Activated CD8-positive, alpha-beta memory T cell treated with anti-CD3 and anti-CD28 coated beads for 24 hours (primary cell): ENCODE results near the gene COL4A3.
"Not testable (repeated sequence)": the region's sequence is repeated elsewhere in the genome, so short reads cannot be mapped to it uniquely, and the experiment has no call there.

Experiments used
- DNase-seq: peaks from one replicate; pipeline ENCODE4 v3.0.0-alpha.2; 2020

The COL4A3 gene

DNA sequence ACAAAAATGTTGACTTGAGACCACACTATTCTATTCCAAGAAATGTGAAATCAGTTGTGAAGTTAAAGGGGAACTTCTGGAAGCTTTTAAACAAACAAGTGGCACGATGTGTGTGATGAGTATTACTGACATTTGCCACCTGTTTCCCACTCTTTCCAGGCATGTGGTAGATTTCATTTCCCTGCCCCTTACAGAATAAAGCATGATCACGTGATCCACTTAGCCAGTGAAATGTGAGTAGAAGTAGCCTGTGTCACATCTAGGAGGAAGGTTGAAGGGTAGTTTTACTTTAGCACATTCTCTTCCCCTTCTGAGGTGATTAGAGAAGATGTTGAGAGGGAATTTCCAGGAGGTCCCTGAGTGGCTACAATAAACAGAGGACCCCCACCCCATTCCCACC is 4.3 kb upstream of the COL4A3 start:
- no peak for DNase-seq

DNA sequence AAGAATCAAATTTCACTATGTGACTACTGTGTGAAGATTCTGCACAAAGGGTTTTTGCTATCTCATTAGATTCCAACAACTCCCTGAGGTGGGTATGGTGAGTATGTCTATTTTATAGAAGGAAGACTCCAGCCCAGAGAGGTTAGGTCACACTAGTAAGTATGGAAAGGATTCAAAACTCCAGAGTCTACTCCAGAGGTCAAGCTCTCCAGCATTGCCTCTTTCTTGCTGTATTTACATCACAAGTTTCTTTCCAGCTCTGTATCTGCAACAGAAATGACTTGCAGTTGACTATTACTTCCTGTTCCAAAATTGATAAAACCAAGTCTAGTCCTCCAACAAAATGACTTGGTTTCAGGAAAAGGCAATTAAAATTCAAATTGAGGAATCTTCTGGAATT is 2.5 kb upstream of the COL4A3 start:
- DNase-seq, result no peak

DNA sequence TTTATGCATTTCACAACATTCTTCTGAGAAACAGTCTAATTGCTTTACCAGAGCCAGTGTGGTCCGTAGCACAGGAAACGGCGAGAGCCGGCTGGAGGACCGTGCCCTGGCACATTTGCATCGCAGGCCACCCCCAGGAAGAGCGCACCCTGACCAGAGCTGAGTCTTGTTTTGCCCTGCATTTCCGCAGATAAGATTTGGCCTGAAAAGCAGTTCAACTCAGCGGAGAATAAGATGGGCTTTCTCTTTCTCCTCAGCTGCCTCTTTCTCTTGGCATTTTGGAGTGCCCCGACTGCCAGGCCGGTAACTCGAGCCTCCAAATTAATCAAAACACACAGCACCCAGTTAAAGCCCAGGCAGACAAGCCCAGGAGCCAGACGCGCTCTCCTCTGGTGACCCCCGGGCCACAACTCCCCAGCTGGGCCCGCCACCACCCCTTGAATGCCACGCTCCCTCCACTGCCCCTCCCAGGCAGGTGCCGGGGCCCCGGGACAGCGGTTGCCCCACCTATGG is 883 bp upstream of the COL4A3 start:
- DNase-seq, result peak; percentile 56

DNA sequence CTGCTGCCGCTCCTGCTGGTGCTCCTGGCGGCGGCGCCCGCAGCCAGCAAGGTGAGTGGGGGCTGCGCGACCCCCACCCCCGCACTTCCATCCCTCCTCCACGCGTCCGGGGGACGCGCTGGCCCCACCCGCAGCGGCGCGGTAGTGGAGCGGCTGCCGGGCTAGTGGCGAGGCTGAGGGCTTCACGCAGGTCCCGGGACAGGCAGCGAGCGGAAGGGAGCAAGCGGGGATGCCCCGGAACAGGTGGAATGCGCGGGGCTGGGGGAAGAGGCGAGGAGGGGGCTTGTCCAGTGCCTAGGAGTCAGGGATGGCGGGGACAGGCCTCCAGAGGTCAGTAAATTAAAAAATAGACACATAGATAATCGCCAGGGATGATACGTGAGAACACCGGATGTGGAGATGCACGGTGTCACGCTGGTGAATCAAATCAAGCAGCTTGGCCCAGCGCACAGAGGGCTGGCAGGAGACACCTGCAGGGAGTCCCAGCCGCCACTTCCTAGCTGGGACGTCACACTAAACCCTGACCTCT is 403 bp downstream of the COL4A3 start:
- no peak for DNase-seq

DNA sequence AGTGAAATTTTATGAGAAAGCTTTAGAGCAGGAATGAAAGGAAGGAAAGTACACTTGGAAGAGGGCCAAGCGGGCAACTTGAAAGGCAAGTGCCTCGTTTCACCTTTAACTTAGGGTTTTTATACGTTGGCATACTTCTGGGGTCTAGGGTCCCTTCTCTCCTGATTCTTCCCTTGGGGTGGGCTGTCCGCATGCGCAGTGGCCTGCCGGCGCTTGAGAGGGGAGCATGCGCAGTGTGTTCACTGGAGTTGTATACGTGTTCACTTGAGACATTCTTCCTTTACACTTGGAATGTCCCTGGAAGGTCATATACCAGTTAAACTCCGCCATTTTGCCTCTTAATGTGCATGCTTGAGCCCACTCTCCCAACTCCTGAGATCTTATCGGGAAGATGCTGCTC is 7.4 kb downstream of the COL4A3 start:
- not testable (repeated sequence) for DNase-seq

DNA sequence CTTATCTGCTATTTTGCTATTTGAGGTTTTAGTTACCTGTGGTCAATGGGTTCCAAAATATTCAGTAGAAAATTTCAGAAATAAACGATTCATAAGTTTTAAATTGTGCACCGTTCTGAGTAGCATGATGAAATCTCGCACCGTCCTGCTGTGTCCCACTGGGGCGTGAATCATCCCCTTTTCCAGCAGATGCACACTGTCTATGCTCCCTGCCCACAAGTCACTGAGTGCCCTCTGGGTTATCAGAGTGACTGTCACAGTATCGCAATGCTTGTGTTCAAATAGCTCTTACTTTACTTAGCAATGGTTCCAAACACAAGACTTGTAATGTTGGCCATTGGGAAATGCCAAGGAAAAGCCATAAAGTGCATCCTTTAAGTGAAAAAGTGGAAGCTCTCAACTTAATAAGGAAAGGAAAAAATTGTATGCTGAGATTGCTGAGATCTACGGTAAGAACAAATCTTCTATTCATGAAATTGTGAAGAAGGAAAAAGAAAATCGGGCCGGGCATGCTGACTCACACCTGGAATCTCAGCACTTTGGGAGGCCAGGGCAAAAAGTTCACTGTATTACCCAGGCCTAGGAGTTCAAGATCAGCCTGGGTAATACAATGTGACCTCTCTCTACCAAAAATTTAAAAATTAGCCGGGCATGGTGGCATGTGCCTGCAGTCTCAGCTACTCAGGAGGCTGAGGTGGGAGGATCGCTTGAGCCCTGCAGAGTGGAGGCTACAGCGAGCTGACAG is 13.3 kb downstream of the COL4A3 start:
- no peak for DNase-seq

DNA sequence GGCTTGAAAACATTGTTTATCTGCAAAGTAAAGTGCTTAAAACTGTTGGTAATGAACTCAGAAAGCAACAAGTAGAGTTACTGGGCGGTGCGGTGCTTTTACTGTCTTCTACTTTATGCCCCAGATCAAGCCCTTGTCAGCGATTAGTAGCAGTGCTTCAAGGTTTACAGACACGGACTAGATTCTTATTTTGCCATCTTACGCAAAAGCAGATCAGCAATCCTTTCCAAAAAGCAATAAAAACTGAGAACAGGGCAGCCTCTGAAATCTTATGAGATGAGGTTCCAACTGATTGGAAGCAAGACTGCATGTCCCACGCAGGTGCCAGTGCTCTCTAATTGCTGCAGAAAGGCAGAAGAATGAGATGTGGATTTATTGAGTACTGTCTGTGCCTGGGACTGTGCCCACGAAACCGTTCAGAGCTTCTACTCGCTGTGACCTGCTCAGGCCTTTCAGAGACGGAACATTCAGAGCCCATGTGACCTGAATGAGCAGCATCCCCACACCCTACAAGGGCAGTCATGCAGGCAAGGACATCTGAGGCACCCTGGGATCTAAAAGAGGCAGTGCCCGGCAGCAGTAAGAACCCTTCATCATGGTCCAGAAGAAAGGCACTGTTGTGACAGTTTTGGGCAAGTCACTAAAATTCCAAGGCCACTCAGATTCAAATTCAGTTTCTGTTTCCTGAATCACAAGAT is 15.7 kb downstream of the COL4A3 start:
- DNase-seq, result no peak

DNA sequence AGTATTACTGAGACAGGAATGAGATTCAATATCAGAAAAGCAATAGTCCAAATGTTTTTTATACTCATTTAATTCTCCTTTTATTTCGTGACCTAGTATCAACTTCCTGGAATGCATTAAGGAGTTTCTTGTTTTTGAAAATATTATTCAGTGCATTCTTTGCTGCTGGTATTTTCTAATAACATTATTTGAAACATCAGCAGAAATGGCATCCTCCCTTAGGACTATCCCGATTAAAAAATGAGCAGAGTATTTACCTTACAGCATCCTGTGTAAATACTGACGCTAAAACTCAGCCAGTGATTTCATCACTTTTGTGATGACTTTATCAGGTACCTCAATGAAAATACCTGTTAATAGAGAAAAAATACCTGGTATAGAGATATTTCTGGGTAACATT is 16.3 kb downstream of the COL4A3 start:
- no peak for DNase-seq

DNA sequence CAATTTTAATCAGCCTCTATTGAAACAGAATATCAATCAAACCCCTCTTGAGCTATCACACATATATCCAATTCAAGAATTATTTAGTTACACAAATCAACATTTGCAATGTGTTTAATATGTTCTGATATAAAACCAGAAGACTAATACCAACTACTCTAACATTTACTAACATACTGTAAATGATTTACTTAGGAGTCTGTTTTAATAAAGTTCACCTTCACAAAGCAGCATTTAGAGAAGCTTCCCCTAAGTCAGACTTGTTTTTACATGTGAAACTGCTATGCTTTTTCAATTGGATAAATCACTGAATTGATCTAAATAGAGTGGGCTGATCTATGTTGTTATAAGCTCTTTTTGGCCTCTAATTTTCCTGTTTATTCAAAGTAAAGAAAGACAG is 18.3 kb downstream of the COL4A3 start:
- no peak for DNase-seq

DNA sequence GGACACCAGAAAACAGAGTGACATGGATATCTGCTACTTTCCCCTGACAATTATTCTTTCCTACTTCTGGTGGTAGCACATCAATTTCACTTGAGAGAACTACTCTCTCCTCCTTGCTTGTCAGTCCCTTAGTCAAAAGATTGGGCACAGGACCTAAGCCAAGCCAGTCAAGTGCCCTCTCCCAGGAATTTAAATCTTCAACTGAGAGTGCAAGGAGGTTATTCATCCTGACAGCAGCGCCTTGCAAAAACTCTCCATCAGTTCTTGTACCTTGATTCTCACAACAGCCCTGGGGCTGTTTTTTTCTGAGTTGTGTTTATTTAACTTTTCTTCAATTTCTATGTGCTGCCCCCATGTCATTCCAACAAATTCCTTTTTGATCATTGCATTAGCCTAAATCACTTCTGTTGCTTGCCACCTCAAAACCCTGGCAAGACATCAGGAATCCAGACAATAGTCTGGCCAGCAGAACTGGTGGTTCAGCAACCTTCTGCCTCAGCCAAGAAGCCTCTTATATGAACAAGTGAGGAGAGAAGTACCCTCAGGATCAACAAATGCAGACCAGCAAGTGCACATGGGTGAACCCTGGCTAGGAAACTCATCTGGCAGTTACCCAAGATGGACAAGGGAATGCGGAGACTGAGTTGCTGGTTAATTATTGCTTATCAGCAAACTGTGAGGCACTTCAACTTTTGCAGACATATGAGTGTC is 19.4 kb downstream of the COL4A3 start:
- DNase-seq, result no peak

DNA sequence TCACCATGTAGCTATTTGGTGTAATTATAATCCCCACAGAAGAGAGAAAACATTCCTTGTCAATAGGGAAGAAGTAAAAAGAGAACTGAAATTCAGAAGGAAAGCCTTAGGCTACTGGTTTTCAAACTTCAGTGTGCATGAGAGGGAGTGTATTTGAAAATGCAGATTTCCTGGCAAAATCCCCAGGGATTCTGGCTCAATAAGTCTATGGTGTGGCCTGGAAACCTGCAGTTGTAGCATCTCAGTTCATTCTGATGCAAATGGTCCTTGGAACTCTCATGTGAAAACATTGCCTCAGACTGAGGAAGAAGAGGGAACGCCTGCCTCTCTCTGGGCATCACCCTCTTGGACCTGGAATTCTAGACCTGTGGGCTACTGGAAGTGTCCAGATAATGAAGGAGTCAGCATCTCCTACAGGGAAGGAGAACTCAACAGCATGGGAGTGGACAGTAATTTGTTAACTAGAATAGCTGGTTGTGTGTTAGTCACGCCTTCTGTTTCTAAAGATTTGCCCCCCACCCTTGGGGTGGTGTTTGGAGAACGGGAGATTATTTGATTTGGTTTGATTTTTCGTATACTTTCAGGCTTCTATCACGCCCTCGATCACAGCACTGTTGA is 21.3 kb downstream of the COL4A3 start:
- DNase-seq, result no peak

DNA sequence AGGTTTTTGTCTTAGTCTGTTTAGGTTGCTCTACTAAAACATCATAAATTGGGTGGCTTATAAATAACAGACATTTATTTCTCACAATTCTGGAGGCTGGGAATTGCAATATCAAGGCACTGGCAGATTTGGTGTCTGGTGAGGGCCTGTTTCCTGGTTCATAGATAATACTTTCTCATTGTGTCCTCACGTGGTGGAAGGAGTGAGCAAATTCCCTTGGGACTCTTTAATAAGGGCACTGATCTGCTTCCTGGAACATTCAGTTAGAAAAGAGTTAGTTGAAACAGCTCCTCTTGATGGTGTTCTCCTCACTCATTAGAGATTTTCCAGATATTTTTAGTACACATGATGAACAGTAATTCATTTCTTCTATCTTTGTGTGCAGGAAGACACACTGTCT is 22.3 kb downstream of the COL4A3 start:
- no peak for DNase-seq

DNA sequence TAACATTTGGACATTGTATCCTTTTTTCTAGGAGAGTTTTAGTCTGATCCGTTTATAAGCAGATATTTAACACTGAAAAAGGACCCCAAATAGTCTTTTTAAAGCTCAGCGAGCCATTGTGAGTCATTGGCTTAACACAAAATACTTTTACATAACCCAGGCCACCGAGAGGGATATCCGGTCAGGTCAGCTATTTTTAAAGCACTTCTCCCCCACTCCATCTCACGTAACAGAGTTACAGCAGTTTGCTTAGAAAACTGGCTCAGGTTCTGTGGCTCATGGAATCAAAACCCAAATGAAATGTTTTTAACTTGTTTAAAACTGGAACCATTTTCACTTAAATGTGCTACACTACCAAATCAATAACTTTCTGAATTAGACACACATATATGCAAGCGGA is 23.9 kb downstream of the COL4A3 start:
- no peak for DNase-seq

DNA sequence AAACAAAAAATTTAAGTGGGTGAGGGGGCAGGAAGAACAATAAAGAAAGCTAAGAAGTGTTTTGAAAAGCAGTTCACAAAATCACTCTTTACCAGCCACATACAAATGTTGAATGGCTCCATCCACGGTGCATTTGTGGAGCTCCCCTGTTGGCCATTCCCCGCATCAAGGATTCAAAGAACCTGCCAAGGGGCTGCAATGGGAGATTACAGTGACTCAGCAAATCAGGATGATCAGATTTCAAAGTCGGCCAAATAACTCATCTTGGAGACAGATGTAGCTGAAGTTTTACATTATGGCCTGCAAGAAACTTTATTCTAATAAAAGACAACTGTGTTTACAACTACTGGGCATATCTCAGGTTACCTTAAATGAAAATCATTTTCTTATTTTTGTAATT is 26.9 kb downstream of the COL4A3 start:
- no peak for DNase-seq

DNA sequence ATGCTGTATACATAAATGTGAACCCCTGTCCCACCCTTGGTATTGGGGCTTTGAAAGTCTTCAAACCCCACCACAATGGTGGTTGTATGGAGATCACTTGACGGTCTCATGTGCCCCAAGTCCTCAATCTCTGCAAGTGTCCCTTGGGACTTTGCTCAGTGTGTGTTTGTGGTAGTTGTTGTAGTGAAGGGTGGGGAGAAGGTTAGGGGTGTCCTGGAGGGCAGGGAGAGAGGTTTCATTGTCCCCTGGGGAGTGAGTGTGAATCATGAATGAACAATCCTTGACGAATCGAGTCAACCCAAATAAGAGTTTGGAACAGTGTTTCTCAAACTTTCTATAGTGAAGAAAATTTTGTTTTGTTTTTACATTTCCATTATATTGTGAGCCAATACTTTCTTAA is 28.1 kb downstream of the COL4A3 start:
- DNase-seq, result no peak

DNA sequence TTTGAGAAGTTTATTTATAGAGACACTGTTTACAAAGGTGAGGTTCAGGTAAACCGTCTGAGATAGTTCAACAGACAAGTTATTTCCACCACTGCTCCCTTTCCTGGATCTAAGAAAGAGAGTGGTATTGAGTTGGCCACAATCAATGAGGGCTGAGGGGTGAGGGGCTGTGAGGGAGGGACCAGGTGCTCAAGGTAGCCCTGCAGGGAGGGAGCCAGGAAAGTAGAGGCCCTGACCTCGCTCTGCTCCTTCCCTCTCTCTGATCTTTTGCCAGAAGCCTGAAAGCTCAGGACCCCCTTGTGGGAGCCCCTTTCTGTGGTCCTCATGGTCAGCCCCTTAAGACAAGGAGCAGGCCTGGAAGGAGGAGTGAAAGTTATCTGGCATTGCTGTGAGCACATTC is 29.8 kb downstream of the COL4A3 start:
- no peak for DNase-seq

DNA sequence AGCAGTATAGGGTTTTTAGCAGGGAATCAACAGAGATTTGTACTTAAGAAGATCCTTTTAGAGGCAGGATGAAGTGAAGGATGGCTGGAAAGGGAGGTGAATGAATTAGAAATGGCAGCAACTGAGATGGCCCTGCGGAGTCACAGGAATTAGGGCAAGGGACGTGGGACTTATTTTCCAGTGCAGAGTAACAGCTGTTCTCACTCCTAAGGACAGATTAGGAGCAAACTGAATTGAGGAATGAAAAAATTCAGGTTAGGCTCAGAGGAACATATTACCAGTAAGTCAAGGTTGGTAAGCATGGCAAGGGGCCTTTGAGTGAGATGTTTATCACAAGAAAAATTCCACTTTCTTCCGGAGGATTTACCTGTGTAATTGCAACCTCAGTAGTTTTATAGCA is 34.4 kb downstream of the COL4A3 start:
- DNase-seq, result no peak

DNA sequence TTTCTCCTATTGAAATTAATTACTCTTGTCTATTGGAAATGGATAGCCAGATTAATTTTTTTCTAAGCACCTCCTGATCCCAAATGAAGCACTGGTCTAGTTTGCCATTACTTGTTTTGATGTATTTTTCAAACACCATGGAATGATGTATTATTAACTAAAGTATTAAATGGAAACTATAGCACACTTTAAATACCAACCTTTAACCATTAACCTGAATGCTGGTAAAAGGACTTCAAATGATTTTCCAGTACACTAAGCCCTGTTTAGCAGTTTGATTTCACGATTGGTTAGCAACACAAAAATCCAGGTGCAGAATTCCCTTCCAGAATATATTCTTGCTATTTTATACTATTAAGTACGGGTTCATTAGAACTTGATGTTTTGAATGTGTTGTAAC is 37.3 kb downstream of the COL4A3 start:
- DNase-seq, result no peak

DNA sequence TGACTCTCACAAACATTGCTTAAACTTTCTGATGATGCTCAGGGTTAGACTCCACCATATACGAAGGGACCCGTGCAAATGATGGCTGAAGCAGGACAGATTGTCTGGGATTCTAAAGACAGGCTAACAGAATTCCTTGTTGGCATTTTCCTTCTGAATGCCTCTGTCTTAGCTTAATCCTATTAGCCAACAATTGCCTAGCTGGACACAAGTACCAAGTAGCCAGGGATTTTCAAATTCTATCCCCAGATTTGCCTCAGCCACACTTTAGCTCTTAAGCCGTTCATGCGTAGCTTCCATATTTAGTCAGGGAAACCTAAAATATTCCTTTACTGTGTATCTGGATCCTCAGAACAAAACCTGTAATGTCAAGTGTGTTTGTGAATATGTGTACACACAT is 40.0 kb downstream of the COL4A3 start:
- no peak for DNase-seq

DNA sequence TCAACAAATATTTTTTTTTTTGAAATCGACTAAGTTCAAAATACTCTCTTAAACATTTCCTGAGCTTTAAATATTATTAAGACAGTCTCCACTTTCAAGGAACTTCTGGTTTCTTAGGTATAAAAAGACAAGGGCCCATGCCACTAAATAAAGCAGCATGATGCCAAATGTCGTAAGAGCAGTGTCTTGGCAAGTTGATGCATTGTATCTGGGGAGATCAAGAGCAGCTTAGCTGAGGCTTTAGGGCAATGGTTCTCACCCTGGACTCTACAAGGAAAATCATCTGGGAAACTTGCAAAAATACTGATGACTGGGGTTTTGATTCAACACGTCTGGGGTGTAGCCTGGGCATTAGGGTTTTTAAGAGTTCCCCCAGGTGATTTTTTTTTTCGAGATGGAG is 41.3 kb downstream of the COL4A3 start:
- no peak for DNase-seq

DNA sequence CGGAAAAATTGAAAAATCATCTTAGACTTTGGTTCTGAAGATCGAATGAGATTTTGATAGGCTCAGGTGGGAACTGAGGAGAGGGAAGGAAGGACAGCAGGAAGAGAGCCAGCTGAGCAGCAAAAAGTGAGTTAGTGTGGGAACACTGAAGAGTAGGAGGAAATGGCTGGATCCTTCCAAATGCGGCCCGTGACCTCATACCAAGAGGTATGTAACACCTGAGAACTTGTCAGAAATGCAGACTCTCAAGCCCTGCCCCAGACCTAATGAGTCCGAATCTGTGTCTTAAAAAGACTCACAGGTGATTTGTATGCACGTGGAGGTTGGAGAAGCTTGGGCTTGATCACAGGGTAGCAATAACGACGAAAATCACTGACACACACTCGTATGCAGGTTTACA is 42.0 kb downstream of the COL4A3 start:
- no peak for DNase-seq

DNA sequence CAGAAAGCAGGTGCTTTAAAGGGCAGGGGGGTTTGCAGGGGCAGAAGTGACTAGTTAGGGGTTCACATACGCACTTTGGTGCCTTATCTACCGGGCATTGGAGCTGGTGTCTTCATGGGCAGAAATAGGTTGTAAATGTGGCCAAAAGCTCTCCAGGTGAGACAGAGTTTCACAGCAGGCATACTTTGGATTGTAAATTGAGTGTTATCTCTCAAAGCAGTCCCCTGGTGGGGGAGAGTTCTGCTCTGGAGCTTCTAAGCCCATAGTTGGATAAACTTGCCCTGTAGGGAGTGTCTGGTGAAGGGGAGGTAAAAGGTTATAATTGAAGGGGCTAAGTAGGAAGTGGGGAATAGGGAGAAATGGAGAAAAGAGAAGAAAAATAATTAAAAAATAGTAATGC is 43.1 kb downstream of the COL4A3 start:
- DNase-seq, result no peak

DNA sequence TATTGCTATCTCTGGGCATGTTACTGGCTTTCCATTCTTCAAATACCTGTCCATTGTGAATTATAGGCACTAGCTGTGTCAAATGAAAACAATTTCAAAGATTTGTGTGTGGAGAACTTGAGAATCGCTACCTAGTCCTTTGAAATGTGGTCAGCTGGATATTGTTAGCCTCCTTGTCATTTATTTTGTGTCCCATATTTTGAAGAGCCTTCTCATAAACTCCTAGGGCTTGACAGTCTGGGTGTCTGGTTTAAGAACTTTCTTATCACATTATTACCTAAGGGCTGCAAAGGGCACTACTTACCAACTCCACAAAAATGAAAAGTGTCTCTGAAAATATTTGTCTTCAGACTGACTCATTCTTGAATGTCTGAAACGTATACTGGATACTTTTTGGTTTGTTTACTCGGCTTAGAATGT is 50.2 kb downstream of the COL4A3 start:
- no peak for DNase-seq
